ENCODE measurements around the gene LRRC31.

The LRRC31 gene

GRCh38 chr3:169869484-169870220, at the start of gene LRRC31:
TSS of gene LRRC31 (minus strand) at chr3:169869935. CDS start at chr3:169869807, 128 bp downstream.
- DNase-seq, result no peak

- DNase-seq, result peak; percentile 23
These were observed 44.6 kb upstream of the LRRC31 start for GRCh38 chr3:169914321-169914720.

- no peak for DNase-seq
These were observed 43.6 kb upstream of the LRRC31 start for GRCh38 chr3:169913323-169913722.

GRCh38 chr3:169911272-169911671, 41.5 kb upstream of the LRRC31 start, which contains the start of gene SAMD7:
TSS of gene SAMD7 (plus strand) at chr3:169911572. CDS start at chr3:169919499, 7,927 bp downstream.
- no peak for DNase-seq

DNA sequence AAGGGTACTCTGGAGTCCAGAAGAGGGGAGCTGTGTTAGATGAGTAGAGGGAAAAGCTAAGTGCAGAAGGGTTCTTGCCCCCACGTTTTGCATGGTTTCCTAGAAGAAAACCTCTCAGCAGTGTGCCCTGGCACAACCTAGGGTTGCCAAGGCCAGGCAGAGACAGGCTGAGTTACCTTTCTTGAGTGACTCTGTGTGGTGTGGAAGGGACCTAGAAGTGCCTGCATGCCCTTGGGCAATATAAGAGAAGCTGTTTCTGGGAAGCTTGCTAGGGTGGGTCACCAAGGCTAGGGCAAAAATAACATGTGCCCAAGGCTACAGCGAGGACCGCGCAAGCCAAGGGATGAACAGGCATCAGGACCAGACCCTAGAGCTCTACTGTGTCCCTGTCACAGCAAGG, 38.2 kb upstream of the LRRC31 start:
- DNase-seq, result no peak

- DNase-seq, result no peak
These were observed 37.7 kb upstream of the LRRC31 start for GRCh38 chr3:169907476-169907875.

DNA sequence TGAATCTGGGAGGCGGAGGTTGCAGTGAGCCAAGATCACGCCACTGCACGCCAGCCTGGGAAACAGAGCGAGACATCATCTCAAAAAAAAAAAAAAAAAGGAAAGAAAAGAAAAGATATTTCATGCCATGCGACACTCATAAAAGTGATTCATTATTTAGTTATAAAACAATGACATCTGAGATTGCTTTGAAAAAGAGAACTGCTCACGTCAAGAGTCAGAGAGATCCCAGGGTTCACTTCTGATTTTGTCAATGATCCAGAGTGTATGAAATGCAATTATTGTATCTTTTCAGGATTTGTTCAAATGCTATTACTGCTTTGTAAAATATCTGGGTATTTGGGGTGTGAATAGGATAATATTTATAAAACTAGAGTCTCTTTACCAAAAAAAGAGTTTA, 35.7 kb upstream of the LRRC31 start:
- no peak for DNase-seq

DNA sequence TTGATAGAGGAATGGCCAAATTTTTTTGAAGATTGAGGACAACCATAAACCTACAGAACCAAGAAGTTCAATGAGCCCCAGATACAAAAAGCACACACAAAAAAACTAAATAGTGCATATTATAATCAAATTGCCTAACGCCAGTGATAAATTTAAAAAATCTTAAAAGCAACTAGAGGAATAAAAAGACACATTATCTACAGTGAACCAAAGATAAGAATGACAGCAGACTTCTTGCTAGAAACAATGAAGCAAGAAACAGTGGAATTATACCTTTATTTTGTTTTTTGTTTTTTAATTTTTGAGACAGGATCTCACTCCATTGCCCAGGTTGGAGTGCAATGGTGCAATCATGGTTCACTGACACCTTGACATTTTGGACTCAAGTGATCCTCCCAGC, 31.7 kb upstream of the LRRC31 start:
- no peak for DNase-seq

GRCh38 chr3:169897284-169897683, 27.5 kb upstream of the LRRC31 start:
- no peak for DNase-seq

- no peak for DNase-seq
These were observed 25.3 kb upstream of the LRRC31 start for GRCh38 chr3:169895072-169895471.

DNA sequence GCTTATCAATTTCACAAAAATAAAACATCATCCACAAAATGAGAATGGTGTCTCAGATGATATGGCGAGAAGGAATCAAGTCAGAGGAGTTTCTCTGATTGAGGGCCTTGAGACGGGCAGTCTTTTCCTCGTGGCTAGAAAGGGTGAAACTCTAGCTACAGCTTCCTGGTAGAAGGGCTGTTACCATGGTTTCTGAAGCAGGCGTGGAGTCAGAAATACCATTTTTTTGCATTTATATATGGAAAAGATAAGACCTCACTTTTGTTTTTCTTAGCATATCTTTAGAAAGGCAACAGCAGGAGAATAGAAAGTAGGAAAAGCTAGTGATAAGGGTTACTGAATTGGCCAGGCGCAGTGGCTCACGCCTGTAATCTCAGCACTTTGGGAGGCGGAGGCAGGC, 24.4 kb upstream of the LRRC31 start:
- peak; percentile 13 for DNase-seq

- no peak for DNase-seq
These were observed 22.2 kb upstream of the LRRC31 start for GRCh38 chr3:169891886-169892285.

DNA sequence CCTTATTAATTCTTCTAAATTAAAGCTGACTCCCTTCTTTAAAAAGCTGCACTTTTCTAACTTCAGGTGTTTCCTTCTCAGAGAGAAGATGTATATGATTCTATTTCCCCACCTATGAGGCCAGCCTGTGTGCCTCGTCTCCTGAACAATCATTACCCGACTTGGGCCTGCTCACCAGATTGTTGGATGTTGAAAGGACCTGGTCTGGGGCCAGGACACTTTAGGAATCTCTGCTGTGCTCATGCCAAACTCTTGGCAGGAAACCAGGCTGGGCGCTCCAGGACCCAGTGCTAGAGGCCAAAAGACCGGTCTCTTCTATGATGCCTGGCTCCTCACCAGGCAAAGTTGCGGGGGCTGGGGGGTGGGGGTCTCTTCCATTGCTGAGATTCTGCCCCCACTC, 16.9 kb upstream of the LRRC31 start:
- no peak for DNase-seq

- DNase-seq, result no peak
These were observed 11.0 kb upstream of the LRRC31 start for GRCh38 chr3:169880576-169881250.

GRCh38 chr3:169879845-169880575, 10.3 kb upstream of the LRRC31 start:
- DNase-seq, result no peak

DNA sequence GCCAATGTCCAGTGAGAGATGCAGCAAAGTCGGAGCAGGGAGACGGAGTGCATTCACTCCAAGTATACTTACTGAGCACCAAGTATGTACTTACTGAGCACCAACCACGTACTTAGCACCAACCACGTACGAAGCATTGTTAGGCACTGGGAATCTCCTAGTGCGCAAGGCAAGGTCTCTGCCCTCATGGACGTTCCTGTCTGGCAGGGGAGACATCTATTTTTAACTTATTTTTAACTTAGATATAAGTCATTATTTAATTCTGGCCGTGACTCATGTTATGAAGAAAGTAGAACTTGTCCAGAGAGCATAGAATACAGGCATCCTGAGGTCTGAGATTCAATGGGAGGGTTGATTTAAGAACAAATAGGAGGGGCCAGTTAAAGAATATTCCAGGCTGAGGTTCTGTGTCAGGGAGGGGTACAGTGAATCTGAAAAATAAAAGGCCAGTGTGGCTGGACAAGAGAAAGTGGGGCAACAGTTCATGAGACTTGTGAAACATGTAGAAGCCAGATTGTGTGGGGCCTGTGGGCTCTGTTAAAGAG, 9.3 kb upstream of the LRRC31 start:
- DNase-seq, result no peak

DNA sequence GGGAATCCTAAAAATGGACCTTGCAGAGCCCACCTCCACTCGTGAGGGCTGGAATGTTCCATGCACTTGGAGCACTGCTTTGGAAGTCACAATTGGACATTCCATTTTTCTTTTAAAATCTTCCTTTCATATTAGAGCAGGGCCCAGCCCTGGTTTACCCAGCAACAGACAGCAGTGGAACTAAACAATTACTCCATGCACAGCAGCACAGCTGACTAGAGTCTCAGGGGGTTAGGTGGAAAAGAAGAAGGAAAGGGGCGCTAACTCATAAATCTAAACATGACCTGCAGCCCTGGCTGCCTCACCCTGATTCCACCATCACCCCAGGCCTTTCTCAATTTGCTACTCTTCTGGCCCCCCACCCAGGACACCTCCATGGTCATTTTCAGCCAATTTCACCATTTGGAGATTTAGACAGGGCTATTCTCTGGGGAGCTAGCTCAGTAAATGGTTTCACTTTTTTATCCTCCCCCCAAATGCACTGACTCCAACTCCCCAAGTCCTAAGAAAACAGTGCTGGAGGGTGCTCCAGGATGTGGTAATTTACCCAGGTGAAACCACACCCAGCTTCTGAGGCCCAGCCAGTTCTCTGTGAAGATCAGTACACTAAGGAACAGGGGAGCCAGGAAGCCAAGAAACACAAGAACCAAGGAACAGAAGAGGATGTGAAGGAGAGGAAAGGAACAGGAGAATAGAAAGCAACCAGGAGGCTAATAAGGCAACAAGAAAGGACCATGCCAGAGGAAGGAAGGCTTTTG, 1.6 kb upstream of the LRRC31 start:
- no peak for DNase-seq

DNA sequence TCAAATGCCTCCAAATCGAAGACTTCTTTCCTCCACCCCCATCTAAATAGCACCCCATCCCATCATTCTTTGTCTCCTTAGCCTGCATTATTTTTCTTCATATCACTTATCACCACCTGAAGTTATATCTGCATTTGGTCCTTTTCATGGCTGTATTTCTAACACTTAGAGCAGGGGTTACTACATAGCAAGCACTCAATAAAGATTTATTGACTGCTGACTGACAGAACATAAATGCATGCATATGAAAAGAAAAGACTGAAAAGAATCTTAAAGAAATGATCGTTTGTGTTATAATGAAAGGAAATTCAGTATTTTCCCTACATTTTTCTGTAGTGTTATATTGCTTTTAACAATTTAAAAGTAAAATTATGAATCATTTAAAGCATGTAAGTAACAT, 1.4 kb downstream of the LRRC31 start:
- no peak for DNase-seq

DNA sequence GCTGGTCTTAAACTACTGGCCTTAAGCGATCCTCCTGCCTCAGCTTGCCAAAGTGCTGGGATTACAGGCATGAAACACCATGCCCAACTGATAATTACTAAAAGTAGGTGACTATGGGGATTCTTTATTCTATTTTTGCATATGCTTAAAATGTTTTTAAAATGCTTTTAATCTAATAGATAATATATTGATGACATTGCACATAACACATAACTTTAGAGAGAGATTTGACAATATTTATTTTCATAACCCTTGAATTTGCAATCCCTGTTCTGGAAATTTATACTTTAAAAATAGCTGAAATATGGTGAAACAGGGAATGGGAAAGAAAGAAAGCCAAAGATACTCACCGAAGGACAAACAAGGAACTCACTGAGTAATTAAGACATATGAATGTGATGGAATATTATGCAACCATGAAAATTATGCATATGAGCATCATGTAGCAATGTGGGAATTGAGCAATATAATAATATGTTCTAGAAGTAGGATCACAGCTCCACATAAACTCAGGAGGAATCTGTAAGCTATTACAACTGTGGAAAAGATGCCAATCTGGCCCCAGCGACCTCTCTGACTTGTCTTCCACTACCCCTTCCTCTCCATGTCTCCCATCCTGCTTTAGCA, 2.0 kb downstream of the LRRC31 start:
- no peak for DNase-seq

DNA sequence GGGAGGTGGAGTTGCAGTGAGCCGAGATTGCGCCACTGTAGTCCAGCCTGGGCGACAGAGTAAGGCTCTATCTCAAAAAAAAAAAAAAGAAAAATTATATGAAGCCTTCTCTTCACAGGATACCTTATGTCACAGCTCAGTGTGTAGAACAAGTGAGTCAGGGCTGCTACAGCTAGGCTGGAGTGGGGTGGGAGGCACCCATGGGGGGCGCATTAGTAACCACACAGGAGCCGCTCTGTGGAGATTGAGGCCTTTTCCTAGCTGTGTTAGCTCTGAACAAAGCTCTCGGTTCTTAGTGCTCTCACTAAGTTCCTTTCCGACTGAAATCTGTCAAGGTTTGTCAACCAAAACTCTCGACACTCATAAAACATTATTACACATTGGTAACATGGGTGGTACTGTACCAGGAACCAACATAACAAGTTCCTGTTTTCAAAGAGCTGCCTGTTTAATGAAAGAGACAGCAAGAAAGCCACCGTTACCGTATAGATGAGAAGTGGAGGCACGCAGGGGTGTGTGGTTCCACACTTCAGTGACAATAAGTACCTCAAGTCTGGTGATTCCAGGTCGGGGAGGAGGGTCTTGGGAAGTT, 4.5 kb downstream of the LRRC31 start:
- DNase-seq, result no peak

- DNase-seq, result no peak
These were observed 5.5 kb downstream of the LRRC31 start for GRCh38 chr3:169864270-169864669.

DNA sequence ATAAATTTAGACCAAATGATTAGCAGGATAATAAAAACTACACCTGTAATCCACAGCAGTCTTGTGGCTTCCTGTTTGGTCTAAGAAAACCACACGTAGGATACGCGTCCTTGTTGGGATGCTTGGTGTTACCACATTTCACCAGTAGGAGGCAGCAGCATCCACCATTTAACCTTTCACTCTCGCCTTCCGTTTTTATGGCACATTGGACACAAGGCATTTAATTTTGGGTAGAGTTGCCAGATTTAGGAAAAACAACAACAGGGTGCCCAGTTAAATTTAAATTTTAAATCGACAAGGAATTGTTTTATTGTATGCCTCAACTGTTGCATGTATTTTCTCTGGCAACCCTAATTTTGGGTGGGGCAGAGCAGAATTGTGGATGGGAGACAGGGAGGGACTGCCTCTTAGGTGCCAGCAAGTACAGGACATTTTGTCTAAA, 6.3 kb downstream of the LRRC31 start:
- peak; percentile 84 for DNase-seq

Data from hematopoietic multipotent progenitor cell treated with erythropoietin and hydrocortisone succinate and interleukin-3 and kit ligand, for 8 days (in vitro differentiated cells).